PC-3 (cell line): Measurements from ENCODE around the gene CPLX4. TPM values are rescaled to one million over a fixed set of nuclear protein-coding genes. Genes with fewer than 3 reads are reported as not detected.

ENCODE experiments used
- ATAC-seq: fragments of 200-7000 bp; cut with Tn5 transposase; 2 replicates; pipeline ENCODE4 v1.9.1; 2020; ENCODE audit warnings: mild to moderate bottlenecking, moderate library complexity
- BruUV-seq: library from RNA; stranded (reverse); fragments of 400-500 nt; replicated peaks from 2 replicates; lab custom pipeline; 2021; lab: Mats Ljungman, UMichigan
- CTCF ChIA-PET: fragments of 300-600 bp; sonication (Branson Sonifier 250); formaldehyde crosslinking; loops from one replicate; lab custom pipeline; 2022; ENCODE audit warnings: antibody characterized with exemption; lab: Charles Lee
- POLR2A ChIA-PET: fragments of 300-600 bp; sonication (Branson Sonifier 250); formaldehyde crosslinking; loops from one replicate; lab custom pipeline; 2022; ENCODE audit warnings: antibody characterized with exemption; ENCODE audit not compliant: unreplicated experiment; lab: Charles Lee
- DNase-seq: peaks from one replicate; pipeline ENCODE4 v3.0.0-alpha.2; 2015
- H2AFZ ChIP-seq: fragments of 300-600 bp; sonication (generic); 2 replicates; pipeline ENCODE4 v1.6.0; 2016; ENCODE audit warnings: antibody characterized with exemption, low read length
- H3F3A ChIP-seq: fragments of 300-600 bp; sonication (generic); one replicate; pipeline ENCODE4 v1.6.0; 2017; ENCODE audit warnings: antibody characterized with exemption, low read length, control low read depth, mild to moderate bottlenecking; ENCODE audit not compliant: unreplicated experiment
- H3K27ac ChIP-seq: fragments of 300-600 bp; sonication (generic); 2 replicates; pipeline ENCODE4 v1.5.1; 2016; ENCODE audit warnings: mild to moderate bottlenecking, low read length
- H3K27me3 ChIP-seq: fragments of 300-600 bp; sonication (generic); 2 replicates; pipeline ENCODE4 v1.6.1; 2016; ENCODE audit warnings: low read length, mixed read lengths
- H3K36me3 ChIP-seq: fragments of 300-600 bp; sonication (generic); 2 replicates; pipeline ENCODE4 v1.6.1; 2016; ENCODE audit warnings: low read depth, mixed run types, low read length, mixed read lengths
- H3K4me1 ChIP-seq: fragments of 300-600 bp; sonication (generic); 2 replicates; pipeline ENCODE4 v1.5.1; 2016; ENCODE audit warnings: low read length; ENCODE audit not compliant: insufficient read depth
- H3K4me2 ChIP-seq: fragments of 300-600 bp; sonication (generic); 2 replicates; pipeline ENCODE4 v1.6.0; 2016; ENCODE audit warnings: low read length
- H3K4me3 ChIP-seq: fragments of 300-600 bp; sonication (generic); 2 replicates; pipeline ENCODE4 v1.5.1; 2016; ENCODE audit warnings: mild to moderate bottlenecking, low read length, mixed read lengths
- H3K79me2 ChIP-seq: fragments of 300-600 bp; sonication (generic); 2 replicates; pipeline ENCODE4 v1.6.1; 2017; ENCODE audit warnings: low read length, mixed read lengths
- H3K9ac ChIP-seq: fragments of 300-600 bp; sonication (generic); 2 replicates; pipeline ENCODE4 v1.6.0; 2016; ENCODE audit warnings: mild to moderate bottlenecking, low read length
- H3K9me2 ChIP-seq: fragments of 300-600 bp; sonication (generic); replicated peaks from 2 replicates; pipeline ENCODE4 v1.6.1; 2016; ENCODE audit warnings: mixed run types, low read length, mixed read lengths
- H3K9me3 ChIP-seq: fragments of 300-600 bp; sonication (generic); 2 replicates; pipeline ENCODE4 v1.6.1; 2016; ENCODE audit warnings: low read length, mixed read lengths
- H4K20me1 ChIP-seq: fragments of 300-600 bp; sonication (generic); 2 replicates; pipeline ENCODE4 v1.6.1; 2016; ENCODE audit warnings: low read length, mixed read lengths
- EZH2 ChIP-seq: fragments of 300-600 bp; sonication (generic); IDR thresholded peaks from one replicate; pipeline ENCODE4 v1.6.1; 2017; ENCODE audit warnings: antibody characterized with exemption, mild to moderate bottlenecking, low read length; ENCODE audit not compliant: unreplicated experiment
- EZH2phosphoT487 ChIP-seq: fragments of 300-600 bp; sonication (generic); IDR thresholded peaks from 2 replicates; pipeline ENCODE4 v1.6.1; 2018; ENCODE audit warnings: mild to moderate bottlenecking, antibody characterized with exemption, low read length, borderline replicate concordance
- intact Hi-C: fragments of 100-400 bp; cut with micrococcal nuclease; formaldehyde crosslinking; loops from 2 replicates; pipeline ENCODE4 v1.9.0; 2023
- total RNA-seq: library from RNA; depleted of rRNA; stranded (reverse); fragments of >200 nt; gene quantifications from 2 replicates; pipeline ENCODE4 v1.2.3, GENCODE V29; 2014
- TF ChIP-seq, protein P1 (sequence below): fragments of 300-600 bp; sonication (generic); conservative IDR thresholded peaks from 2 replicates; pipeline ENCODE4 v1.5.1; 2017; ENCODE audit warnings: antibody characterized with exemption, low read depth, mild to moderate bottlenecking, low read length

The CPLX4 gene
- total RNA-seq, 1 experiment from 2014 or later, result not detected

DNA sequence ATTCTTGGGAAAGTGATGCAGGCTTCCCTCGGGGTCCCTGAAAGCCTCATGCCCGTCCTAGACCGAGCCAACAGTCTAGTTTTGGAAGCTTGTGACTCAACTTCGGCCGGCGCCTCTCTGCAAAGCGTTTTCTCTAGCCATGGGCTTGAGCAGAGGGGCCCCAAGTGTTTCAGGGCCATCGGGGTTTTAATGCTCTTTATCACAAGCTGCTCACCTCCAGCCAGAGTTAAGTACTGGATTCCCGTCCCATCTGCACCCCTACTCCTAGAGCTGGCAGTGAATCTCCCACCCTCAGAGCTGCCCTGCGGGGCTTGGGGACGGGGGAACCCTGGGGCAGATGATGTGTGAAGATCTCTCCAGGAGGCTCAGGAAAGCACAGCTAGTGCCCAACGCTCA, 52.5 kb downstream of the CPLX4 start:
- TF ChIP-seq EZH2, result no peak
- Histone ChIP-seq H3F3A (no peaks in the 10 kb centered on the region), H3K9me3 (no peaks in the 10 kb centered on the region), H3K79me2 (no peaks in the 10 kb centered on the region), H3K36me3 (no peaks in the 10 kb centered on the region), H3K4me1 (peaks cover 9% of the 10 kb centered on the region), H3K9me2 (no peaks in the 10 kb centered on the region), H3K4me3 (no peak overlapping the region), H3K4me2 (no peak overlapping the region), H4K20me1 (no peaks in the 10 kb centered on the region), H3K27me3 (peaks cover 65% of the 10 kb centered on the region), H2AFZ (no peak overlapping the region), H3K27ac (no peak overlapping the region), H3K9ac (no peak overlapping the region)
- BruUV-seq, result no TSS peak
- ATAC-seq (no peak), DNase-seq (no peak)
- ChIA-PET POLR2A (no interaction called here), CTCF (interaction anchor here (1.1 kb wide), 1 partner anchor 34 kb away, joined by 3 read pairs; no protein-coding TSS in a partner anchor)
- intact Hi-C loops, result loop anchor here (5.0 kb wide), 1 partner anchor 136 kb away; no protein-coding TSS in a partner anchor

DNA sequence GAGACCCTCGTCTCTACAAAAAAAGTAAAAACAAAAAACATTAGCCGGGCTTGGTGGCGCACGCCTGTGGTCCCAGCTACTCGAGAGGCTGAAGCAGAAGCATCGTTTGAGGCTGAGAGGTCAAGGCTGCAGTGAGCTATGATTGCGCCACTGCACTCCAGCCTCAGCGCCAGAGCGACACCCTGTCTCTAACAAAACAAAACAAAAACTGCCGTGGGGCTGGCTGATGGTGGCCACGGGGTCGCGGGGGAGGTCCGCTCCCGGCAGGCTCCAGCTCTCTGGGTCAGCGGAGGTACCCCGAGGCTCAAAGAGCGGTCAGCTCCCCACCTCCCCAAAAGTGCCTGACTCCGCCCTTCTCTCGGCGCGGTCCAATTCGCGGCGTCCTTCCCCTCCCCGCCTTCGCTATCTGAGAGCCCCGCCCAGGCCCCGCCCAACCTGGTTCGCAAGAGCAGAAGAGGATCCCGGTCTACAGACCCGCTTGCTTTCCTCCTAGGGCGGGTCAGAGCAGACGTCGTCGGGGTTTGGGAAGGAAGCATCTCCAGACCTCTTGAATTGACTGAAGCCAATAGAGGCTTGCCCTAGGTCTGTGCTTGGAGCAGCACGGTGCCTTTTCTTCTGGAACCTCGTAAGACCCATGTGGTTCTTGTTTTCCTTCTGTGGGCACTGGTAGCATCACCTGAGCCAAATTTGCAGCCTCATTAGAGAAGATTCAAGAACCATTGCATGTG, 53.0 kb downstream of the CPLX4 start:
- Histone ChIP-seq H3K9ac (no peak overlapping the region), H3K27ac (no peak overlapping the region), H3K4me3 (no peak overlapping the region), H4K20me1 (no peaks in the 10 kb centered on the region), H3K9me3 (no peaks in the 10 kb centered on the region), H3K27me3 (peaks cover 59% of the 10 kb centered on the region), H3K4me2 (no peak overlapping the region), H3K9me2 (no peaks in the 10 kb centered on the region), H3F3A (no peaks in the 10 kb centered on the region), H3K4me1 (peaks cover 9% of the 10 kb centered on the region), H3K79me2 (no peaks in the 10 kb centered on the region), H3K36me3 (no peaks in the 10 kb centered on the region), H2AFZ (no peak overlapping the region)
- CTCF ChIA-PET, result no interaction called here
- TF ChIP-seq EZH2 (no peak), EZH2phosphoT487 (no peak)
- TF ChIP-seq, protein P1, sequence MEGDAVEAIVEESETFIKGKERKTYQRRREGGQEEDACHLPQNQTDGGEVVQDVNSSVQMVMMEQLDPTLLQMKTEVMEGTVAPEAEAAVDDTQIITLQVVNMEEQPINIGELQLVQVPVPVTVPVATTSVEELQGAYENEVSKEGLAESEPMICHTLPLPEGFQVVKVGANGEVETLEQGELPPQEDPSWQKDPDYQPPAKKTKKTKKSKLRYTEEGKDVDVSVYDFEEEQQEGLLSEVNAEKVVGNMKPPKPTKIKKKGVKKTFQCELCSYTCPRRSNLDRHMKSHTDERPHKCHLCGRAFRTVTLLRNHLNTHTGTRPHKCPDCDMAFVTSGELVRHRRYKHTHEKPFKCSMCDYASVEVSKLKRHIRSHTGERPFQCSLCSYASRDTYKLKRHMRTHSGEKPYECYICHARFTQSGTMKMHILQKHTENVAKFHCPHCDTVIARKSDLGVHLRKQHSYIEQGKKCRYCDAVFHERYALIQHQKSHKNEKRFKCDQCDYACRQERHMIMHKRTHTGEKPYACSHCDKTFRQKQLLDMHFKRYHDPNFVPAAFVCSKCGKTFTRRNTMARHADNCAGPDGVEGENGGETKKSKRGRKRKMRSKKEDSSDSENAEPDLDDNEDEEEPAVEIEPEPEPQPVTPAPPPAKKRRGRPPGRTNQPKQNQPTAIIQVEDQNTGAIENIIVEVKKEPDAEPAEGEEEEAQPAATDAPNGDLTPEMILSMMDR, result no peak
- intact Hi-C loops, result loop anchor here (5.0 kb wide), 1 partner anchor 137 kb away; no protein-coding TSS in a partner anchor
- ATAC-seq (no peak), DNase-seq (no peak)
- POLR2A ChIA-PET, result no interaction called here
- no TSS peak for BruUV-seq

DNA sequence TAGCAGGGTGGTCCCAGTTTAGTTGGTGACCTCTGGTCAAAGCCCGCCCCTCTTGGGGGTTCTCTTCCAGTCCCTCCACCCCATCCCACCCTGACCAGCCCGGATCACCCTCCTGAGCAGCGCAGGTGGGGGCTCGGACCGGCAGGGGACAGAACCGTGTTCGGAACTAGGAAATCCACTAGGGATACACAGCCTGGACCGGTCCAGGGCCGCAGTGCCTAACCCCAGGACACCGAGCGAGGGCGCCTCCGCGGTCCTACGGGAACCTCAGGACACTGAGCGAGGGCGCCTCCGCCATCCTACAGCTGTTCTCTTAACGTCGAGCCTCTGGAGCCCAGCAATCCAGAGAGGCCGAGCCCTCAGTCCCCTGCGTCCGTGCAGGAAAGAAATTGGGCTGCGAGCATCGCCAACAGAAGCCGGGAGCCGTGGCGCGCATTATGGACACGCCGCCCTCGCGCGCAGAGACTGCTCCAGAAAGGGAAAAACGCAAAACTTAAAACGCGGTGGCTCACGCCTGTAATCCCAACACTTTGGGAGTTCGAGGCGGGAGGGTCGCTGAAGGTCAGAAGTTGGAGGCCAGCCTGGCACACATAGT, 53.7 kb downstream of the CPLX4 start:
- TF ChIP-seq, protein P1, result no peak
- TF ChIP-seq EZH2, result no peak
- no peak for TF ChIP-seq EZH2phosphoT487
- Histone ChIP-seq H4K20me1 (no peaks in the 10 kb centered on the region), H3K4me2 (no peak overlapping the region), H3F3A (no peaks in the 10 kb centered on the region), H3K27me3 (peaks cover 54% of the 10 kb centered on the region), H3K4me3 (no peak overlapping the region), H3K79me2 (no peaks in the 10 kb centered on the region), H3K9me3 (no peaks in the 10 kb centered on the region), H2AFZ (no peak overlapping the region), H3K9ac (no peak overlapping the region), H3K36me3 (no peaks in the 10 kb centered on the region), H3K4me1 (peaks cover 9% of the 10 kb centered on the region), H3K27ac (no peak overlapping the region), H3K9me2 (no peaks in the 10 kb centered on the region)
- ATAC-seq (no peak), DNase-seq (no peak)
- ChIA-PET CTCF (no interaction called here), POLR2A (no interaction called here)
- intact Hi-C loops, result loop anchor here (5.0 kb wide), 1 partner anchor 138 kb away; no protein-coding TSS in a partner anchor
- no TSS peak for BruUV-seq
